Measurements from ENCODE around the gene SH3RF3.

Gene SH3RF3

GRCh38 chr2:109459485-109459884, 330.5 kb downstream of the SH3RF3 start:
- intact Hi-C loops (cut with DNase I): no loop called here
- DNase-seq: peak in 1 of 10 donors; percentile 25

GRCh38 chr2:109460553-109461324, 331.7 kb downstream of the SH3RF3 start:
- intact Hi-C loops (cut with DNase I): no loop called here
- DNase-seq: peak in 1 of 10 donors; percentile 29

GRCh38 chr2:109463236-109463635, 334.2 kb downstream of the SH3RF3 start:
- DNase-seq: peak in 1 of 10 donors; percentile 26
- intact Hi-C loops (cut with DNase I): no loop called here

GRCh38 chr2:109463891-109464290, 334.9 kb downstream of the SH3RF3 start:
- DNase-seq: peak in 2 of 10 donors; percentile 39 to 67
- intact Hi-C loops (cut with DNase I): no loop called here

GRCh38 chr2:109466674-109467575, 337.9 kb downstream of the SH3RF3 start:
- peak in 7 of 10 donors; percentile 30 to 88 (median 46) for DNase-seq
- intact Hi-C loops (cut with DNase I): no loop called here

- intact Hi-C loops (cut with DNase I): no loop called here
- DNase-seq: peak in 3 of 10 donors; percentile 64 to 77 (median 77)
Observed at GRCh38 chr2:109467701-109468100, 338.7 kb downstream of the SH3RF3 start.

- peak in 2 of 10 donors; percentile 29 to 44 for DNase-seq
- intact Hi-C loops (cut with DNase I): no loop called here
Observed at GRCh38 chr2:109468893-109469292, 339.9 kb downstream of the SH3RF3 start.

- peak in 1 of 10 donors; percentile 14 for DNase-seq
- intact Hi-C loops (cut with DNase I): no loop called here
Observed at GRCh38 chr2:109471658-109472057, 342.7 kb downstream of the SH3RF3 start.

GRCh38 chr2:109472331-109472959, 343.4 kb downstream of the SH3RF3 start:
- DNase-seq: peak in 3 of 10 donors; percentile 30 to 51 (median 37)
- intact Hi-C loops (cut with DNase I): no loop called here

- peak in 3 of 10 donors; percentile 42 to 57 (median 46) for DNase-seq
- intact Hi-C loops (cut with DNase I): no loop called here
Observed at GRCh38 chr2:109472974-109473373, 344.0 kb downstream of the SH3RF3 start.

- intact Hi-C loops (cut with DNase I): no loop called here
- peak in 3 of 10 donors; percentile 13 to 62 (median 21) for DNase-seq
Observed at GRCh38 chr2:109473616-109474318, 344.8 kb downstream of the SH3RF3 start.

- intact Hi-C loops (cut with DNase I): no loop called here
- DNase-seq: peak in 3 of 10 donors; percentile 42 to 78 (median 49)
Observed at GRCh38 chr2:109474319-109474825, 345.4 kb downstream of the SH3RF3 start.

GRCh38 chr2:109475531-109476210, 346.7 kb downstream of the SH3RF3 start:
- DNase-seq: peak in 5 of 10 donors; percentile 35 to 88 (median 72)
- intact Hi-C loops (cut with DNase I): no loop called here

GRCh38 chr2:109476641-109477441, 347.8 kb downstream of the SH3RF3 start:
- intact Hi-C loops (cut with DNase I): no loop called here
- peak in 3 of 10 donors; percentile 39 to 40 (median 40) for DNase-seq

- intact Hi-C loops (cut with DNase I): no loop called here
- peak in 3 of 10 donors; percentile 41 to 71 (median 67) for DNase-seq
Observed at GRCh38 chr2:109478906-109479493, 350.0 kb downstream of the SH3RF3 start.

- peak in 3 of 10 donors; percentile 10 to 52 (median 13) for DNase-seq
- intact Hi-C loops (cut with DNase I): no loop called here
Observed at GRCh38 chr2:109479804-109480203, 350.8 kb downstream of the SH3RF3 start.

GRCh38 chr2:109480486-109481195, 351.6 kb downstream of the SH3RF3 start:
- intact Hi-C loops (cut with DNase I): no loop called here
- DNase-seq: peak in 2 of 10 donors; percentile 16 to 50
